DMS153 (cell line): ENCODE results near the gene MTG2.
A peak's percentile ranks its signal among the peaks of the same experiment; 100 is the strongest.

Experiments
- DNase-seq: peaks from one replicate; lab custom pipeline; 2025; lab: John Stamatoyannopoulos, UW

Gene MTG2

DNA sequence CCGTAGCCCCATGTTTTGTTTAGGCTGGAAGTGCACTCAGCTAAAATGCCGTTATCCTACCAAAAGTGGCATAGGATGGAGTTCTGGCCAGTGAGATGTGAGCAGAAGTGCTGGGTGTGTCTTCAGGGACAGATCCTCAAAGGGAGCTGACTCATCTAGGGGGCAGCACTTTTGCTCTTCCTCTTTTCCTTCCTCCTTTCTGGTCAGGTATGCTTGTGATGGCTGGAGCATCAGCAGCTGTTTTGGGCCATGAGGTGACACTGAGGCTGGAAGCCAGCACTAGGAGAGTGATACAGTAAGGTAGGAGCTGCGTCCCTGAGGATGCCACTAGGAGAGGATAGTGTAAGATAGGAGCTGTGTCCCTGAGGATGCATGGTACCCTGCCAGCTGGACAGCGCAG, 50.9 kb downstream of the MTG2 start:
- no peak for DNase-seq

DNA sequence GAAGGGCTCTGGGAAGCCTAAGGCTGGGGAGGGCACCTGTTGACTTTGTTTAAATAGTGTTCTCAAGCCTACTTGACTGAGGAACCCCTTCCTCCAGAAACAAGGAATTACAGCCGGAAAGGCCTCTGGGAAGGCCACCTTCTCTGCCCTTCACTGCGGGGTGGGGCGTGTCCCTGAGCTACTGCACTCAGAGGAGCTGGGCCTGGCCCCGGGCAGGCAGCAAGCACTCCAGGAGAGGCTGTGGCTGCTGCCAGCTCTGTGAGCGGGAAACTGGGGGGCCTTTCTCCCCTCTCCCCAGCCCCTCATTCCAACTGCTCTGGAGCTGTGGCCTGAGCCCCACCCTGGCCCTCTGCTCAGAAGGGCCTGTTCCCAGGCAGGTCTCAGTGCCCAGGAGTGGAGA, 51.5 kb downstream of the MTG2 start:
- DNase-seq, result no peak

DNA sequence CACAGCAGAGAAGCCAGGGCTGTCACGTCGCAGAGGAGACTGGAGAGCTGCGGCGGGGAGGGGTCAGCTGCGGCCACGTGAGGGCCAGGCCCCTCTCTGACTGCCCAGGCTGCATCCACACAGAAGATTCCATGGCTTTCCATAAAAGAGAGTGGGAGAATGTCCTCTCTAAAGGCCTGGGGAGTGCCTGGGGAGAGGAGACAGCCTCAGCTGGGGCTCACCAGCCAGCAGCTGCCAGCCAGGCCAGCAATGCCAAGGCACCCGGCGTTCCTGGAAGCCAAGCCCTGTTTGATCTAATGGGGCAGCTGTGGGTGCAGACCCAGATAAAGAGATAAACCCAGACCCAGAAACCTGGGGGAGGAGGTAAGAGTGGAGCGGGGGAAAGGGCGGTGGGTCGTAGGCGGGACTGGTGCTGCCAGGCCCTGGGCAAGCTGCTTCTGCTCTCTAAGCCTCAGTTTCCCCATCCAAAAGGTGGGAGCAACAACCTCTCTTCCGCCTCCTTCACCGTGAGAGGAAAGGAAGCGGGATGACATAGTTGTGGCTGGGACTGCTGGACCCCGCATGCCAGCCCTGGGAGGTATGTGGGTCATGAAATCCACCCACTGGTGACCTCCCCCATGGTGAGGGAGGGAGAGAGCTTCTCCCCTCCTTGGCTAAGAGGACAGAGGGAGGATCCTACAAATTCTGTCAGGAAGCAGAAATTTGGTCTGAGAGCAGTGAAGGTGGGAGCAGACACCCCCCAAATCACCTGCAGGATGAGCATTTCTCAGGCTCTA, 52.4 kb downstream of the MTG2 start:
- DNase-seq, result no peak

DNA sequence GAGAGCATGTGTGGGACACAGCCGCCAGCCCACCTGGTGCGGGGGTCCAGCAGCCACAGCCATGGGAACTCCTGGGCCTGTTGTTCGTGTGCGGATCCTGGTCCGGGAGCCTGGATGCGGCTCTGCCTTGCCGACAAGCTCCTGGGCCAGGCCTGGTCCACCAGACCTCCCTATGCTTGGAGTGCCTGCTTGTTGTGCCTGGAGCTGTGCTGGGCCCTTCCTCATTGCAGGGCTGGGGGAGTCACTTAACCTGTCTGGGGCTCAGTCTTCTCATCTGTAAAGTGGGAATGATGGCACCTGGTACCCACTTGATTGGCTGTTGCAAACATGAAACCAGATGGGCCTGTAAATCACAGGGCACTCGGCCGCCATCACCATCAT, 52.9 kb downstream of the MTG2 start:
- DNase-seq, result no peak

DNA sequence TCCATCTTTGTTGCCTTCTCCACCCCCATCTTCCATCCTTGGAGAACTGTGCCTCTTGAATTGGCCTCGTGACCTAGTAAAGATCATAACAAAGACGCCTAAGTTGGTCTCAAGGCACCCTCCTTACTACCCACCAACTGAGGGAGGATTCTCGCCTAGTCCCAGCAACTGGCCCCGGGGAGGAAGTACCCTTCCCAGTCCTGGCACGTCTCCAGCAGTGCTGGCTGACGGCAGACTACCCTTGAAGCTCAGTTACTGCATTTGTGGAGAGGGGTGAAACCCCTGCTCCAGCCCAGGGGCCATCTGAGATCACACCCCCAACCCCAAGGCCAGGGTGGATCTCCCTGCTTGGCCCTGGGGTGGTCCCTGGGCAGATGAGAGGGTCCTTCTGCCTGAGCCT, 53.4 kb downstream of the MTG2 start:
- no peak for DNase-seq

DNA sequence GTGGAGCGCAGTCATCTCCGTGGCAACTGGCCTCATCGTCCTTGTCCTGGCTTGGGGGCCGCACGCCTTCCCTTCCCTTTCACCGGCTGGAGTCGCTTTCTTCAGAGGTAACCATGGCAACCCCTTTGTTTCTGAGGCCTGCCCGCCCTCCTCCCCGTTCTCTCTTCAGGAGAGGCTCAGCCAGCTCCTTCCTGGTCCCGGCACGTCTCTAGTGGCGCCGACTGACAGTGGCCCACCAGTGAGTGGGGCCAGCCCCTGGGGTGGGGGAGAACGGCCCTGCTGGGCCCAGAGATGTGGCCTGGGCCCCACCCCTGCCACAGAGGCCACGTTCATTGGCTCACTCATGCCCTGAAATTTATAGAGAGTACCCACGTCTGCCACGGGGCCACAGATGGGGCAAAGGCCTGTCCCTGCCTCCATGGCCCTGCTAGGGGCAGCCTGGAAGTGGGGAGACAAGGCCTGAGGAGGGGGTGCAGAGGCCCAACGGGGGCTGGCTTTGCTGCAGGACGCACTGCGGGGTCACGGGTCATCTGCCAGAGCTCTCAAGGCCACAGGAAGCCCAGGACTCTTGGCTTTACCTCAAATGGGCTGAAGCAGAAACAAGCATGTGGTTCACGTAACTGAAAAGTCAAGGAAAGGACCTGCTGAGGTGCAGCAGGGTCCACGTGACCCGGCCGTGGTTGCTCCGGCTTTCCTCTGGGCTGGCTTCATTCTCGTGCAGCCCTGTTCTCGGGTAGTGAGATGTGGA, 54.1 kb downstream of the MTG2 start:
- peak; percentile 9 for DNase-seq

DNA sequence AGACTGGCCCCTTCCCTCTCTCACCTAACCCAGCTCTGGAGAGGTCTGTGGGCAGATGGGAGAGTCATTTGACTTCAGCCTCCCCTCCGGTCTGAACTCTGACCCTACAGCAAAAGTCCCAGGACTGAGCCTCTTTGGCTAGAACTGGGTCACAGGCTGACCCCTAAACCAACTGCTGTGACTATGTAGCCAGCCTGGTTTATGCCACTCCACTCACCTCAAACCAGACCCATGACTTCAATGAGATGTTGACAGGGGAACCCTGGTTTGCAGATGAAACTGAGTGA, 54.6 kb downstream of the MTG2 start:
- no peak for DNase-seq

DNA sequence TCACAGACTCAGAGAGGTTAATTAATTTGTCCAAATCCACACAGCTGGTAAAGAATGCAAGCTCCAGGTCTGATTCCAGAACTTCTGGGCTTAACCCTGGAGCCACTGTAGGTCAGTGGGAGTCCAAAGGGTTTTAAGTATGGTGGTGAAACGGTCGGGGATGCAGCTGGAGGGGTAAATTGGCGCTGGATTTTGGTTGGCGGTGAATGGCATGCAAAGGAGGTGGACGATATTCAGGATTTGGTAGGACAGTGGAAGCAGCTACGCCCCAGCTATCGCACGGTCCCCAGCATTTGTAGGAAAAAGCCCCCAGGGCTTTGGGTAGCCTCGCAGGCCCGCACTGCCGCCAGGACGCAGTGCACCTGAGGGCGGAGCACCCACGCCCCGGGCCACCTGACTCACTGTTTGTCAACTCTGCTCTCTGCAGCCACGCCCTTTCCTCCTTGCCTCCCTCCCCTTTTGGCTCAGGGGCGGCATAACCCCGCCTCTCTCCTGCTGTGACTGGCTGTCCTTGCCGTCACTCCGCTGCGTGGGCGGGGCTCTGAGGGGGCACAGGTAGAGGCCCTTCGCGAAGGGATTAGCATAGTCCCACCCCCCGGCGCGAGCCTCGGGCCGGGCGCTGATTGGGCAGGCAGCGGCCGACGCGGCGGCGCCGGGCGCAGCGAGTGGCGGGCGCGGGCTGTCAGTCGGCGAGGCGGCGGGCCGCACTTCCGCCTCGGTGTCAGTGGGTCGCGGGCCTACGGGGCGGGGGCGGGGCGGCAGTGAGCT, 55.2 kb downstream of the MTG2 start, which contains the start of gene OSBPL2:
Gene OSBPL2, plus strand, starts transcription at position 721 of the 768 bp plus-strand sequence. CDS start 17,664 bp downstream, outside the sequence.
- peak; percentile 99 for DNase-seq

DNA sequence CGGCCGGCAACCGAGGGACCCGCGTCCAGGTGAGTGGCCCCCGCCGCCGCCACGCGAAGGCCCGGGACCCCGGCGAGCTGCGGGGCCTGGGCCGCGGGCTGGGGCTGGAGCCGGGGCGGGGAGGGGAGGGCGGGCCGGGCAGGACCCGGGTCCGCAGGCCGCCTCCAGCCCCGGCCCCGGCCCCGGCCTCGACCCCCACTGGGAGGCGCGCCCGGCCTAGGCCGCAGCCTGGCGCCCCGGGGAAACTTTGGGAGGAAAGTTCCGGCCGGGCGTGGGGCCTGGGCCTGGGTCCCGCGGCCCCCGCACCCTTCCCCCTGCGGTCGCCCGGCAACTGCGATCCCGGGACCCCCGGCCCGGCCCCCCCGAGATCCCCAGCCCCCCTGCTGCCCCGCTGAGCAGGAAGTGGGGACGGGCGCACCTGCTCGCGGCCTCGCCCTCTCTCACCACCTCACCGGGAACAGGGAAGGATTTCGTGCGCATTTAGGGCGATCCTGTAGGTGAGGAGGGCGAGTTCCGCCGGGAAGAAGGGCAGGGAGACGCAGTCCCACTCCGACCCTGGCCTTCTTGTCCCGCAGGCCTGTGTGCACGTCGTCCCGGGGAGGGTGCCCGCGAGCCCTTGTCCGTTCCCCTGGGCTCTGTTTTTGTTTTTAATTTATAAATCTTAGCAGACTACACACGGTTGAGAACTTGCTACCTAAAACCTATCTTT, 55.9 kb downstream of the MTG2 start:
- DNase-seq, result no peak

DNA sequence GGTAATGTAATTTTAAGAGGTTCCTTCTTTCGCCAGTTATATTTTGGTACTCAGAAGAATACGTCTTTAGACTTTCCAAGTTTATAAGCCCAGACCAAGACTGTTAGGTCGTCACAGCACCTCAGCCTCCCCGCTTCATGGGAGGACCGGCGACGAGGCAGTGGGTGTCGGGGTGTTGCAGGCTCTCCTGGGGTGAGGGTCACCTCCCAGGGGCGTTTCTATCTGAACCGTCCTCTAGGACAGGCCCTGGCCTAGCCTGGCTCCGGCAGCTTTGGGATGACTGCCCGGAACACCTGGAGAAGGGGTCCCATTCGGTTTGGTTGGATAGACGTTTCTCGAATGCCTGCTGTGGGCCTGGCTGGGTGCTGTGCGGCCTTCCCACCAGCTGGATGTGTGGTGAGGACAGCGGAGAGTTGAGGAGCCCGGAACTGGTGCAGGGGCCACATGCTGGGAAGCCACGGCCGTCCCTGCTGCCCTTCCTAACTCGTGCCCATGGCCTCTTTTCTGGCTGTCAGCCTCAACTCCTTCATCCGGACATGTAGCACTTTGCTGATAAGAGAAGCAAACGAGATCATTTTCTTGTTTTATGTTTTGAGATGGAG, 56.6 kb downstream of the MTG2 start:
- no peak for DNase-seq

DNA sequence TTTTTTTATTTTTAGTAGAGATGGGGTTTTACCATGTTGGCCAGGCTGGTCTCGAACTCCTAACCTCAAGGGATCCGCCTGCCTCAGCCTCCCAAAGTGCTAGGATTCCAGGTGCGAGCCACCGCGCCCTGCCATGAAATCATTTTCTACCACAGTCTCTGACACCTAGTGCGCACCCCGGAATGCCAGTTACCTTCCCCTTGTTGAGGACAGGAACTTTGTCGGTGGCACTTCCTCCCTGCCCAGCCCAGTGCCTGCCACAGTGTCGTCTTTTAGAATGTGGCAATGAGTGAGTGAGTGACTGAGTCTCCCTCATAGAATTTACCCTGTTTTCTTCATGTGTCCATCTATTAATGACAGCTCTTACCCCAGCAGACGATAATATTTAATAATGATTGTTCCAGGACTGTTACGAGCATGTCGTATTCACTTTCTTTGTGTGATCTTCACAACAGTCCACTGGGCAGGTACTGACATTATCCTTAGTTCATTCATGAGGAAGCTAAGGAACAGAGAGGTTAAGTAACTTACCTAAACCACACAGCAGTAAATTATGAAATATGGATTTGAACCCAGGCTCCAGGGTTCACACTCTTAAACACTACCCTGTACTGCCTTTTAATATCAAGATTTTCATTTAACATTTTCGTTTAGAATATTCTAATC, 57.3 kb downstream of the MTG2 start:
- no peak for DNase-seq

DNA sequence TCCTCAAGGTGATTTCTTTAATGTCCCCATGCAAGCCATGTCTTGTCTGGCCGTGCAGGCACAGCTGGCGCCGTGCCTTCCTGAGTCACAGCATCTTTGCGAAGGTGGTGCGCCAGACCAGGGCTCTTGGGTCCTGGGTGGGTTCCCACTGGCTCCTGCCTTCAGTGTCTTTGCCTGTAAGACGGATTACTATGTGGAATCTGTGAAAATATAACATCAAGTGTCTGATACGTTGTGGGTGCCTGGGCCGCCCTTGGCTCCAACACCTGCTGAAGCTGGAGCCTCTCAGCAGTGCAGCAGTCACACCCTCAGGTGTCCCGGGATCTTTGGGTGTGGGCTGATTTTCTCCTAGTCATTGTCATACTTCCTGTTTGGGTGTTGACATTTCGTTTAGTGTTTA, 58.7 kb downstream of the MTG2 start:
- DNase-seq, result no peak

DNA sequence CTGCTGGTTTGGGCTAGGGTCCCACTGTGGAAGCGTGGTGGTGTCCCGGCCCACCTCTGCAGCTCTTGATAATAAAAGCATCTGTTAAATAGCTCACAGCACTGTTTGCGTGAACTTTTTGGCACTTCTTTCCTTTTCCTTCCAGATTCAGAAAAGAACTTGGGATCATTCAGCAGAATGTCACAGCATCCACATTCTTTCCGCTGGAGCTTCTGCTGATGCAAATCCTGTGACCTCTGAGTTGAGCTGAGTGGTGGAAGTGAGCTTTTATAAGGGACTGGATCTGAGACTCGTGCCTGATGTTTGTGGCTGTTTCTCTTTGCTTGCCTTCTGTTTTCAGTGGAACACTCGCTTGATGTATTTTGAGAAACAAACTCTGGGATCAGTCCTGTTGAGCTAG, 59.3 kb downstream of the MTG2 start:
- DNase-seq, result no peak

DNA sequence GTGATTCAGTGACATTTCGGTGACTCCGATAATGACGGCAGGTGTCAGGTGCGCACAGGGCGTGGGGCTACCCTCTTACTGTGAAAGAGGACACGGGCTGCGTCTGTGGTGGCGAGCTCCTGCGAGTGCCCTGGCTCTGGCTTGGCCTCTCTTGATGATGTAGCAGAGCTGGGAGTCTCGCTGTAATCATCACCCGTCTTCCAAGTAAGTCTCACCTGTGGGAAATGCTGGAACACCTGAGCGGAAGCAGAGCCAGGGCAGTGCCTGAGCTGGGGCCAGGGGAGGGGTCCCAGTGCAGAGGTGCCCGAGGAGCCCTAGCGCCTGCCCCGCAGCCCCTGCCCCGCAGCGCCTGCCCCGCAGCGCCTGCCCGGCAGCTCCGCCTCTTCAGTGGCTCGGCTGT, 60.3 kb downstream of the MTG2 start:
- DNase-seq, result no peak

DNA sequence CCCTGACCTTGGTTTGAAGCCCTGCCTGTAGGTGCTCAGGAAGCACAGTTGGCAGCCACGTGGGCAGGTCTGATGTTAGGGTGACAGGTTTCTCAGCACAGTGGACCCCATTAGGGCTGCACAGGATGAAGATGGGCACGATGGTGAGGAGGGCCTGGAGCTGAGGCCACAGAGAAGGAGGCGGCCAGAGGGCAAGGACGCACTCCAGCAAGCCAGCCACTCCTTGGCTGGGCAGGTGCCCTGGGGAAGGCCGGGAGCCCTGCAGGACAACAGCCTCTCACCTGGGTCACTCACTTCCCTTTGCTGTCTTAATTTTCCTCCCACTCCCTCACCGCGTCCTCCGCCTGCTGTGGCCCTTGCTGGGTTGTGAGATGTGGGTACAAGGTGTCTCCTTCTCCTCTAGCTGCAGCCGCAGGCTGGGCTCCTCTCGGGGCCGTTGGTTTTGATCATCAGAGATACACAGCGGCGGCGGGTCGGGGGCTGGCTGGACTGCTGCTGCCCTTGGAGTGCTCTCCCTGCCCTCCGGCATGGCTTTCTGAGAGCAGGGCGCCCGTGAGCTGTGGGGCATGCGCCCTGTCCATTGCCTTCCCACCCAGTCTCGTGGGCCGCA, 61.2 kb downstream of the MTG2 start:
- DNase-seq, result no peak

DNA sequence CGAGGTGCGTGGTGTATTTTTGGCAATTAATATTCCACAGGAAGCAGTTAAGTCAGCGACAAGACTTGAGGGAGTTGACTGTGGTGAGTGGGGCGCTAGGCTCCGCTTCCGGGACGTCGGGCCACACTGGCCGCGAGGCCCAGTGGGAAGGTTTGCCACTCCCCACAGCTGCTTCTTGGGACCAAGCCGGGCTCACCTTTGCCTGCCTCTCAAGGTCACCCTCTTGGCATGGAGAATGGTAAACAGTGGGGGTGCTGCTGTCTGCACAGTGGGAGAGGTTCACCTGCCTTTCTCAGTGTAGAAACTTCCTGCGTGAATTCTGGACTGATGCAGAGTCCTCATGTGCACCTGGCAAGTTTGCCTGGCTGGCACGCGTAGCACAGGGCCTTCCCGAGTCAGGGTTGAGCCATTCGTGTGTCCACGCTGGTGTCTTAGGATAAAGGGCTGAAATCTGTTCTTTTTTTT, 61.8 kb downstream of the MTG2 start:
- DNase-seq, result no peak

DNA sequence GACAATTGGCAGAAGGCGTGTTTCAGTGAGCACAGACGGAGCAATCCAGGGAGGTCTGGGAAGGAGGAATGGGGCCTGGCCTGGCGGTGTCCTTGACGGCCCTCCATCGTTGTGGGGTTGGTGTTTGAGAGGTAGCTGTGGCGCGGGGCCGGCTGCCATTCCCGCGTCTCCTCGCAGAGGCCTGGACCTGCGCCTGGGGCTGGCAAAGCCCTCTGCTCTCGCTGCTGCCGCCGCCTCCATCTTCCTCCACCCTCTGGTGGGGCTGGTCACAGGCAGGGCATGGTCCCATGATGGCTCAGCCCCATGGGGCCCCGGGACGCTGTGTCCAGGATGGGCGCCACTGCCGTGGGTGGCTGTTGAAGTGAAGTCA, 63.1 kb downstream of the MTG2 start:
- no peak for DNase-seq

DNA sequence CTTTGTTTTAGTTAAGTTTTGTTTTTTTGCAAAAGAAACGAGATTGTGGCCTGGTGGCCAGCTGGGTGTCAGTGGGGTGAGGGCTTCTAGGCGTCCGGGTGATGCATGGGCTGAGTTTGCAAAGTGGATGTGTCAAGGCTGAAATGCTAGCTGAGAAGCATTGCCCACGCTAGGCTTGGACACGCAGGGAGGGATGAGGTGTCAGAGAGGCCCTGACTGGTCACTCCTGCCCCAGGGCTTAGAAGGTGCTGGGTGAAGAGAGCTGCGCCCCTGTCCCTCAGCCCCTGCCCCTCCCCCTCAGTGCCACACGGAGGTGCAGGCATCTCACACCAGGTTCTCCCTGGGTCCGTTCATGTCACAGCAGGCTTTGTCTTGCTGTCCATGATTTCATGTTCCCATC, 63.6 kb downstream of the MTG2 start:
- no peak for DNase-seq

DNA sequence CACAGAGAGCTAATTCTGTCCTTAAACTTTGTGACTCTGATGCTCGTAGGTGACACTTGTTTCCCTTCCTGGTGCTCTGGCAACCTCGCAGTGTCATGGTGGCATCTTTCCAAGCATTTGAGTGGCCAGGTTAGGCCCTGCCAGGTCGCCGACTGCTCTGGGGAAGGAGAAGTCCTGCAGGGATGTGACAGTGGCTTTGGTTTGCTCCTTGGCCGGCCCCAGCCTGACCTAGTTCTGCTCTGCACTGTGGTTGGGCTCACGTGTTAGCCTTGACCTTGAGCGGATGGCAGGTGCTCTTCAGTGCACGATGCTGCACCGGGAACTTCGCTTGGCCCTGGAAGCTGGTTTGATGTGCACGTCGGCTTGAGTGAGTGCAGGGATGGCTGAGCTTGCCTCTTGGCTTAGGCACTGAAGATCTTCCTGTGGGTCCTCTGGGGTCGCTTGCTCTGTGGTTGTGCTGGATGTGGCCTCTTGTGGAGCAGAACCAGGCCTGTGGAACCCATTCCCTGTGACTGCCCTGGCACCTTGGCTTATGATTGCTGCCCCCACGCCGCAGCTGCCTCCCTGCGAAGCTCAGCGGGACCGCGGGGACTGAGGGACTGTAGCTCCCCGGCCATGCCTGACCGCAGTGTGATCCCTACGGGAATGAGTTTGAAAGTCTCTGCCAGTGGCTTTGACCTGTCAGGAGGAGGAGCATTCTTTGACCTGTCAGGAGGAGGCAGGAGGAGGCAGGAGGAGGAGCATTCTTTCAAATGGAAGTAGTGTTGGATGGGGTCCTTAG, 64.2 kb downstream of the MTG2 start:
- no peak for DNase-seq

DNA sequence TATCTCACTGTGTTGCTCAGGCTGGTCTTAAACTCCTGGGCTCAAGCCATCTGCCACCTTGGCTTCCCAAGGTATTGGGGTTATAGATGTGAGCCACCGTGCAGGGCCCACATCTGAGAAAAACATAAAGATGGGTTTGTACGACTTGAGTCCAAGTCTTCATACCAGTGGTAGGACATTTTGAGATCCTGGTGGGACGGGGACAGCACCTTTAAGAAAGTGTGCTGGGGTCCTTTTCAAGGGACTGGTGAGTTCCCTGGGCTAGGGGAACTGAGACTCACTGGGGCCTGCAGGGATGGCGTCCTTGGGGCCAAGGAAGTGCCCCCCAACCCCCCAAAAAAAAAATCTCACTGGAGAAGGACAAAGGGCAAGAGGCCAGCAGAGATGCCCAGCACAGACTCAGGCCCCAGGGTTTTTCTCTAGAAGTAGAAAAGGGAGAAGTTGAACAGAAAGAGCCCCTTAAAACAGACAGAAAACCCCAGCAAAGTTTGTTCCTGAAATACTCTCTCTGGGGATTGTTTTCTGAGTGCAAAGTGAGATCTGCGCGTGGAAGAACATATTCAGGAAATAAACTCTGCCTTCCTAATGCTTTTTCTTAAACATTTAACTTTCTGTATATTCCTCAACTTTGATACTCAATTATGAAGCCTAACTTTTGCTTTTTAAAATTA, 66.2 kb downstream of the MTG2 start:
- no peak for DNase-seq
